Progenitor cell of endocrine pancreas (in vitro differentiated cells): ENCODE measurements around the gene TARM1. TPM values are rescaled to one million over a fixed set of nuclear protein-coding genes. Genes with fewer than 3 reads are reported as not detected.

Source experiments
- DNase-seq: peaks from one replicate; pipeline ENCODE4 v3.0.0; 2021; ENCODE audit warnings: low spot score; ENCODE audit not compliant: unreplicated experiment
- H3K27ac Mint-ChIP-seq: 2 replicates; pipeline ENCODE4 v1.8.0; 2021; ENCODE audit warnings: mild to moderate bottlenecking, moderate library complexity, mixed read lengths
- H3K27me3 Mint-ChIP-seq: 2 replicates; pipeline ENCODE4 v1.8.0; 2021; ENCODE audit warnings: mixed read lengths
- H3K36me3 Mint-ChIP-seq: 2 replicates; pipeline ENCODE4 v1.8.0; 2022; ENCODE audit warnings: mixed read lengths; ENCODE audit not compliant: insufficient read depth
- H3K4me1 Mint-ChIP-seq: 2 replicates; pipeline ENCODE4 v1.8.0; 2021; ENCODE audit warnings: low read depth, mixed read lengths
- H3K4me3 Mint-ChIP-seq: 2 replicates; pipeline ENCODE4 v1.8.0; 2021; ENCODE audit warnings: low read depth, mild to moderate bottlenecking, moderate library complexity, mixed read lengths
- H3K9me3 Mint-ChIP-seq: 2 replicates; pipeline ENCODE4 v1.8.0; 2021; ENCODE audit warnings: low read depth, mixed read lengths
- CTCF ChIP-seq: fragments of 200-600 bp; sonication (generic); IDR thresholded peaks from one replicate; pipeline ENCODE4 v1.5.0; 2021; ENCODE audit warnings: antibody characterized with exemption, mild to moderate bottlenecking; ENCODE audit not compliant: unreplicated experiment
- total RNA-seq: library from RNA; stranded (reverse); gene quantifications from 2 replicates; pipeline ENCODE4 v1.2.1, GENCODE V29; 2021

Gene TARM1
- total RNA-seq, 1 donor from 2014 or later: not detected

DNA sequence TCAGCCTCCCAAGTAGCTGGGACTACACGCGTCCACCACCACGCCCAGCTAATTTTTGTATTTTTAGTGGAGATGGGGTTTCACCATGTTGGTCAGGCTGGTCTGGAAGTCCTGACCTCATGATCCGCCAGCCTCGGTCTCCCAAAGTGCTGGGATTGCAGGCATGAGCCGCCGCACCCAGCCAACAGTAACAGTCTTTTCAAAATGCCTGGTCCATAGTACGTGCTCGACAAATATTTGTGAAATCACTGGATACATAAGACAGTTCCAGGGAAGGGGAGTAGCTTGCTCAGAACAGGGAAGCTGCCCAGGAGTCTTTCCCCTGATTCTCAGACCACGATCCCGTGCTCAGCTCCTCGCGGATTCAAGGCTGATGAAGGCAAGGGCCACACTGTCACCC lies 59.2 kb downstream of the TARM1 start:
- H3K9me3 Mint-ChIP-seq: peaks cover 3% of the 10 kb centered on the region
- TF ChIP-seq CTCF: no peak

GRCh38 chr19:54021363-54021762 lies 59.8 kb downstream of the TARM1 start:
- no peak for TF ChIP-seq CTCF
- Mint-ChIP-seq H3K27ac (peak overlapping the region; percentile 85), H3K9me3 (peaks cover 3% of the 10 kb centered on the region), H3K4me3 (no peak overlapping the region), H3K27me3 (peaks cover 20% of the 10 kb centered on the region), H3K4me1 (peaks cover 5% of the 10 kb centered on the region), H3K36me3 (no peaks in the 10 kb centered on the region)
- no peak for DNase-seq

More for the DNA sequence above, 59.2 kb downstream of the TARM1 start:
- no peaks in the 10 kb centered on the region for H3K36me3 Mint-ChIP-seq
- H3K27me3 Mint-ChIP-seq: peaks cover 18% of the 10 kb centered on the region
- no peak for DNase-seq
- peaks cover 5% of the 10 kb centered on the region for H3K4me1 Mint-ChIP-seq
- no peak overlapping the region for H3K4me3 Mint-ChIP-seq
- H3K27ac Mint-ChIP-seq: no peak overlapping the region

Other genes with a start within 250 kb of the TARM1 start
- 80.2 and 80.4 TPM in 2 replicates for gene MYADM, start 213.5 kb downstream of the TARM1 start, total RNA-seq
- gene PRKCG, start 199.2 kb downstream of the TARM1 start, total RNA-seq: 6.5 and 8.4 TPM in 2 replicates
- gene CACNG7, start 172.1 kb downstream of the TARM1 start, total RNA-seq: 0.18 TPM in 1 of 2 replicates, not detected in the other
- gene CACNG8, start 118.4 kb downstream of the TARM1 start, total RNA-seq: 0.36 and 0.40 TPM in 2 replicates
- gene CACNG6, start 89.7 kb downstream of the TARM1 start, total RNA-seq: 7.6 and 8.4 TPM in 2 replicates
- not detected in 2 replicates for gene VSTM1, start 17.5 kb downstream of the TARM1 start, total RNA-seq
- not detected in 2 replicates for gene OSCAR, start 19.4 kb upstream of the TARM1 start, total RNA-seq
- gene NDUFA3, start 21.5 kb upstream of the TARM1 start, total RNA-seq: 139 and 162 TPM in 2 replicates
- 21.1 and 21.8 TPM in 2 replicates for gene TFPT, start 34.3 kb upstream of the TARM1 start, total RNA-seq
- 71.3 and 78.8 TPM in 2 replicates for gene PRPF31, start 34.4 kb upstream of the TARM1 start, total RNA-seq
- 75.4 and 77.3 TPM in 2 replicates for gene CNOT3, start 56.4 kb upstream of the TARM1 start, total RNA-seq
- gene LENG1, start 78.4 kb upstream of the TARM1 start, total RNA-seq: 6.8 and 7.2 TPM in 2 replicates
- 119 and 125 TPM in 2 replicates for gene TMC4, start 91.8 kb upstream of the TARM1 start, total RNA-seq
- gene MBOAT7, start 108.2 kb upstream of the TARM1 start, total RNA-seq: 91.5 and 99.1 TPM in 2 replicates
- gene TSEN34, start 109.9 kb upstream of the TARM1 start, total RNA-seq: 38.6 and 39.7 TPM in 2 replicates
- gene RPS9, start 119.5 kb upstream of the TARM1 start, total RNA-seq: 1,160 and 1,179 TPM in 2 replicates
- 0.50 TPM in 1 of 2 replicates, not detected in the other for gene LILRB3, start 141.6 kb upstream of the TARM1 start, total RNA-seq
- not detected in 2 replicates for gene LILRA6, start 161.4 kb upstream of the TARM1 start, total RNA-seq
- not detected in 2 replicates for gene LILRB5, start 175.9 kb upstream of the TARM1 start, total RNA-seq
- not detected in 2 replicates for gene LILRB2, start 199.7 kb upstream of the TARM1 start, total RNA-seq
- not detected in 2 replicates for gene LILRA5, start 231.8 kb upstream of the TARM1 start, total RNA-seq